Endothelial cell of umbilical vein (primary cell): Measurements from ENCODE around the gene PODXL2. TPM values are rescaled to one million over a fixed set of nuclear protein-coding genes. Genes with fewer than 3 reads are reported as not detected.

ENCODE experiments used
- BruUV-seq: library from RNA; stranded (reverse); fragments of 400-500 nt; replicated peaks from 2 replicates; lab custom pipeline; 2021; lab: Mats Ljungman, UMichigan
- CTCF ChIA-PET: fragments of 300-600, 350-600 bp; sonication (Branson Sonifier 250); formaldehyde crosslinking; loops from one replicate; lab custom pipeline; 2021; ENCODE audit warnings: antibody characterized with exemption, inconsistent platforms; lab: Charles Lee
- POLR2A ChIA-PET: fragments of 300-600, 350-600 bp; sonication (Branson Sonifier 250); formaldehyde crosslinking; loops from one replicate; lab custom pipeline; 2021; ENCODE audit warnings: antibody characterized with exemption, inconsistent platforms; lab: Charles Lee
- DNase-seq: peaks from one replicate; pipeline ENCODE4 v3.0.0-alpha.2; 2011; ENCODE audit warnings: low read depth, low spot score
- FAIRE-seq: peaks from 2 replicates; lab custom pipeline; 2011; peaks lifted over from hg19 to GRCh38; lab: Jason Lieb, UNC
- H2AFZ ChIP-seq: 2 replicates; pipeline ENCODE4 v1.6.0; 2012; ENCODE audit warnings: low read depth, low read length, control low read depth, inconsistent platforms
- H3K27ac ChIP-seq: 2 replicates; pipeline ENCODE4 v1.5.1; 2011; ENCODE audit warnings: low read depth, mild to moderate bottlenecking, control low read depth, low read length, moderate library complexity; ENCODE audit not compliant: insufficient read depth
- H3K27me3 ChIP-seq, 2 experiments: 2 replicates each; pipeline versions ENCODE4 v1.6.0 to v1.6.1; 2011; ENCODE audit warnings: low read length in 2 of 2, mixed read lengths in 1 of 2; ENCODE audit not compliant: control insufficient read depth in 2 of 2, insufficient read depth in 2 of 2
- H3K36me3 ChIP-seq, 2 experiments: 2 replicates in 1 of 2; 3 replicates in 1 of 2; pipeline ENCODE4 v1.5.1; 2011; ENCODE audit warnings: low read length in 2 of 2, mild to moderate bottlenecking in 1 of 2, moderate library complexity in 1 of 2; ENCODE audit not compliant: control insufficient read depth in 2 of 2, insufficient read depth in 2 of 2; ENCODE audit errors: extremely low read depth in 1 of 2
- H3K4me1 ChIP-seq: 3 replicates; pipeline ENCODE4 v1.5.1; 2011; ENCODE audit warnings: mild to moderate bottlenecking, low read length; ENCODE audit not compliant: control insufficient read depth, insufficient read depth; ENCODE audit errors: extremely low read depth
- H3K4me2 ChIP-seq: 2 replicates; pipeline ENCODE4 v1.6.1; 2011; ENCODE audit warnings: low read length, control low read depth, mixed read lengths; ENCODE audit not compliant: insufficient read depth
- H3K4me3 ChIP-seq, 3 experiments: fragments of 200-600 bp in 1 of 3; sonication (generic), shearing (Covaris generic) in 1 of 3; replicated peaks in 1 of 3; 2 replicates each; pipeline ENCODE4 v1.5.1; 2011 to 2016; ENCODE audit warnings: control low read depth in 3 of 3, low read length in 3 of 3, mild to moderate bottlenecking in 2 of 3, inconsistent platforms in 1 of 3, low read depth in 1 of 3, moderate library complexity in 1 of 3; ENCODE audit not compliant: insufficient read depth in 1 of 3
- H3K79me2 ChIP-seq: 2 replicates; pipeline ENCODE4 v1.6.0; 2012; ENCODE audit warnings: low read length, inconsistent platforms; ENCODE audit not compliant: control insufficient read depth, insufficient read depth
- H3K9ac ChIP-seq: replicated peaks from 2 replicates; pipeline ENCODE3; 2011; ENCODE audit warnings: low read length, control low read depth; ENCODE audit not compliant: insufficient read depth; ENCODE audit errors: extremely low read depth
- H3K9me1 ChIP-seq: replicated peaks from 3 replicates; pipeline ENCODE4 v1.6.0; 2011; ENCODE audit warnings: mild to moderate bottlenecking, low read length; ENCODE audit not compliant: control insufficient read depth, insufficient read depth; ENCODE audit errors: extremely low read depth
- H3K9me3 ChIP-seq: replicated peaks from 2 replicates; pipeline ENCODE4 v1.5.1; 2012; ENCODE audit warnings: low read length, inconsistent platforms; ENCODE audit not compliant: control insufficient read depth, insufficient read depth
- H4K20me1 ChIP-seq: replicated peaks from 2 replicates; pipeline ENCODE3; 2011; ENCODE audit warnings: mild to moderate bottlenecking, low read length; ENCODE audit not compliant: control insufficient read depth, insufficient read depth; ENCODE audit errors: extremely low read depth
- CTCF ChIP-seq, 2 donors: IDR thresholded peaks; 1 replicate in 1 of 2; 2 replicates in 1 of 2; pipeline ENCODE4 v1.5.1; 2011; ENCODE audit warnings: low read length in 2 of 2, mild to moderate bottlenecking in 2 of 2, moderate library complexity in 2 of 2, control low read depth in 1 of 2, inconsistent platforms in 1 of 2, low read depth in 1 of 2; ENCODE audit not compliant: insufficient read depth in 1 of 2; ENCODE audit errors: extremely low read depth in 1 of 2
- EZH2 ChIP-seq: IDR thresholded peaks from 2 replicates; pipeline ENCODE4 v1.6.1; 2012; ENCODE audit warnings: borderline replicate concordance, low read depth, mild to moderate bottlenecking, moderate library complexity, low read length, inconsistent platforms; ENCODE audit not compliant: severe bottlenecking
- FOS ChIP-seq: IDR thresholded peaks from 2 replicates; pipeline ENCODE4 v1.6.1; 2011; ENCODE audit warnings: mild to moderate bottlenecking, low read length, moderate library complexity, borderline replicate concordance; ENCODE audit not compliant: insufficient read depth
- GATA2 ChIP-seq: IDR thresholded peaks from 2 replicates; pipeline ENCODE4 v1.7.0; 2011; ENCODE audit warnings: low read depth, mild to moderate bottlenecking, moderate library complexity, mixed read lengths, low read length; ENCODE audit not compliant: insufficient read length, insufficient read depth
- JUN ChIP-seq: IDR thresholded peaks from 2 replicates; pipeline ENCODE4 v1.6.1; 2011; ENCODE audit warnings: borderline replicate concordance, low read depth; ENCODE audit not compliant: insufficient read length, insufficient read depth
- MAX ChIP-seq: IDR thresholded peaks from 2 replicates; pipeline ENCODE4 v1.6.1; 2011; ENCODE audit not compliant: insufficient read depth, insufficient read length
- MYC ChIP-seq: IDR thresholded peaks from one replicate; pipeline ENCODE4 v1.6.1; 2011; ENCODE audit warnings: mild to moderate bottlenecking, low read depth, low read length
- POLR2A ChIP-seq: IDR thresholded peaks from 2 replicates; pipeline ENCODE4 v1.6.1; 2012; ENCODE audit warnings: low read depth, mild to moderate bottlenecking, control low read depth, low read length
- POLR2AphosphoS5 ChIP-seq: IDR thresholded peaks from 2 replicates; pipeline ENCODE4 v1.6.1; 2012; ENCODE audit warnings: low read depth, mild to moderate bottlenecking, control low read depth, low read length, moderate library complexity; ENCODE audit not compliant: insufficient read depth
- dilution Hi-C: fragments of 300-500 bp; cut with MboI; formaldehyde crosslinking; loops from one replicate; pipeline ENCODE4 v1.15.0; 2019; ENCODE audit warnings: low sequenced_read_pairs; ENCODE audit not compliant: extremely low pct_ligation_motif_present
- intact Hi-C: fragments of 100-400 bp; cut with micrococcal nuclease; formaldehyde crosslinking; loops from one replicate; pipeline ENCODE4 v1.10.0; 2022
- polyA plus RNA-seq, 4 experiments: library from polyadenylated mRNA; depleted of rRNA in 3 of 4; stranded (reverse) in 3 of 4; unstranded in 1 of 4; fragments of >200 nt; gene quantifications; 2 replicates each; pipeline versions ENCODE4 v1.2.1 to v1.2.3, GENCODE V29; 2011 to 2012; ENCODE audit warnings: missing spikeins in 1 of 4
- total RNA-seq: library from RNA; stranded (reverse); gene quantifications from 2 replicates; pipeline ENCODE4 v1.2.3, GENCODE V29; 2021

The PODXL2 gene
- total and polyA plus RNA-seq, 2 donors (not counting 3 experiments of a cell fraction or from before 2014, with no cell fraction given): 5.5 to 6.5 TPM

GRCh38 chr3:127714866-127715265 lies 85.9 kb downstream of the PODXL2 start:
- H3K4me3 ChIP-seq: no peak overlapping the region
- intact Hi-C loops: loop anchor here (1.0 to 2.0 kb wide), 2 partner anchors 22 to 107 kb away; partner anchors contain the start of gene MGLL
- CTCF ChIA-PET: interaction anchor here (1.0 to 2.4 kb wide), 3 partner anchors 14 to 74 kb away, joined by 3 to 26 read pairs (median 3); no protein-coding TSS in a partner anchor
- H3K36me3 ChIP-seq: no peaks in the 10 kb centered on the region
- no TSS peak for BruUV-seq
- no peaks in the 10 kb centered on the region for H3K79me2 ChIP-seq
- no peaks in the 10 kb centered on the region for H3K9me1 ChIP-seq
- no peak for DNase-seq
- no peak for TF ChIP-seq POLR2A
- TF ChIP-seq EZH2: no peak
- no peak for TF ChIP-seq FOS
- TF ChIP-seq CTCF (IDR thresholded peaks at IDR 0.05; ENCODE audit: extremely low read depth in 1 of 2, insufficient read depth in 1 of 2, low read depth in 1 of 2, low read length in 2 of 2): no peak
- no peak for TF ChIP-seq MAX
- TF ChIP-seq MYC: no peak
- TF ChIP-seq GATA2: no peak
- no peak for TF ChIP-seq POLR2AphosphoS5
- TF ChIP-seq JUN: no peak
- dilution Hi-C loops: no loop called here
- H3K9me3 ChIP-seq: no peaks in the 10 kb centered on the region
- FAIRE-seq: no peak
- no peak overlapping the region for H3K4me2 ChIP-seq
- H2AFZ ChIP-seq: no peak overlapping the region
- no peaks in the 10 kb centered on the region for H3K27me3 ChIP-seq
- H3K9ac ChIP-seq: no peak overlapping the region
- POLR2A ChIA-PET: no interaction called here
- H3K27ac ChIP-seq: no peak overlapping the region
- no peaks in the 10 kb centered on the region for H4K20me1 ChIP-seq
- H3K4me1 ChIP-seq: peaks cover 21% of the 10 kb centered on the region
